ENCODE results near the gene PMAIP1. TPM values are rescaled to one million over a fixed set of nuclear protein-coding genes. Genes with fewer than 3 reads are reported as not detected.
A peak's percentile ranks its signal among the peaks of the same experiment; 100 is the strongest.
"Not testable (repeated sequence)": the region's sequence is repeated elsewhere in the genome, so short reads cannot be mapped to it uniquely, and the experiment has no call there.

The PMAIP1 gene
- total RNA-seq, 1 donor from 2014 or later = 3.2 TPM

GRCh38 chr18:59885579-59886163 lies 14.1 kb upstream of the PMAIP1 start:
- H3K4me3 Mint-ChIP-seq (ENCODE audit: unreplicated experiment) = no peak overlapping the region
- peaks cover 24% of the 10 kb centered on the region for H3K4me1 Mint-ChIP-seq (ENCODE audit: unreplicated experiment)
- DNase-seq (ENCODE audit: low spot score) = no peak
- H3K36me3 Mint-ChIP-seq (ENCODE audit: low read depth, unreplicated experiment) = no peaks in the 10 kb centered on the region
- no peak overlapping the region for H3K27ac Mint-ChIP-seq (ENCODE audit: unreplicated experiment)
- no peaks in the 10 kb centered on the region for H3K9me3 Mint-ChIP-seq (ENCODE audit: unreplicated experiment)
- H3K27me3 Mint-ChIP-seq (ENCODE audit: unreplicated experiment) = peaks cover 4% of the 10 kb centered on the region
- TF ChIP-seq, protein P1, sequence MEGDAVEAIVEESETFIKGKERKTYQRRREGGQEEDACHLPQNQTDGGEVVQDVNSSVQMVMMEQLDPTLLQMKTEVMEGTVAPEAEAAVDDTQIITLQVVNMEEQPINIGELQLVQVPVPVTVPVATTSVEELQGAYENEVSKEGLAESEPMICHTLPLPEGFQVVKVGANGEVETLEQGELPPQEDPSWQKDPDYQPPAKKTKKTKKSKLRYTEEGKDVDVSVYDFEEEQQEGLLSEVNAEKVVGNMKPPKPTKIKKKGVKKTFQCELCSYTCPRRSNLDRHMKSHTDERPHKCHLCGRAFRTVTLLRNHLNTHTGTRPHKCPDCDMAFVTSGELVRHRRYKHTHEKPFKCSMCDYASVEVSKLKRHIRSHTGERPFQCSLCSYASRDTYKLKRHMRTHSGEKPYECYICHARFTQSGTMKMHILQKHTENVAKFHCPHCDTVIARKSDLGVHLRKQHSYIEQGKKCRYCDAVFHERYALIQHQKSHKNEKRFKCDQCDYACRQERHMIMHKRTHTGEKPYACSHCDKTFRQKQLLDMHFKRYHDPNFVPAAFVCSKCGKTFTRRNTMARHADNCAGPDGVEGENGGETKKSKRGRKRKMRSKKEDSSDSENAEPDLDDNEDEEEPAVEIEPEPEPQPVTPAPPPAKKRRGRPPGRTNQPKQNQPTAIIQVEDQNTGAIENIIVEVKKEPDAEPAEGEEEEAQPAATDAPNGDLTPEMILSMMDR (IDR thresholded peaks at IDR 0.05; ENCODE audit: unreplicated experiment) = no peak

GRCh38 chr18:59886399-59886798 lies 13.4 kb upstream of the PMAIP1 start:
- H3K9me3 Mint-ChIP-seq (ENCODE audit: unreplicated experiment); H3K4me3 Mint-ChIP-seq (ENCODE audit: unreplicated experiment); DNase-seq (ENCODE audit: low spot score); H3K36me3 Mint-ChIP-seq (ENCODE audit: low read depth, unreplicated experiment); H3K27ac Mint-ChIP-seq (ENCODE audit: unreplicated experiment); H3K27me3 Mint-ChIP-seq (ENCODE audit: unreplicated experiment): not testable (repeated sequence)
- peaks cover 24% of the 10 kb centered on the region for H3K4me1 Mint-ChIP-seq (ENCODE audit: unreplicated experiment)

GRCh38 chr18:59892123-59892522 lies 7.7 kb upstream of the PMAIP1 start:
- Mint-ChIP-seq H3K36me3 (ENCODE audit: low read depth, unreplicated experiment) (no peaks in the 10 kb centered on the region), H3K27me3 (ENCODE audit: unreplicated experiment) (no peaks in the 10 kb centered on the region), H3K4me1 (ENCODE audit: unreplicated experiment) (no peaks in the 10 kb centered on the region), H3K9me3 (ENCODE audit: unreplicated experiment) (no peaks in the 10 kb centered on the region), H3K4me3 (ENCODE audit: unreplicated experiment) (no peak overlapping the region), H3K27ac (ENCODE audit: unreplicated experiment) (no peak overlapping the region)
- TF ChIP-seq, protein P1 (IDR thresholded peaks at IDR 0.05; ENCODE audit: unreplicated experiment) = no peak
- no peak for DNase-seq (ENCODE audit: low spot score)

GRCh38 chr18:59893971-59894370 lies 5.8 kb upstream of the PMAIP1 start:
- DNase-seq (ENCODE audit: low spot score) = no peak
- no peaks in the 10 kb centered on the region for H3K36me3 Mint-ChIP-seq (ENCODE audit: low read depth, unreplicated experiment)
- H3K4me1 Mint-ChIP-seq (ENCODE audit: unreplicated experiment) = peaks cover 2% of the 10 kb centered on the region
- TF ChIP-seq, protein P1 (IDR thresholded peaks at IDR 0.05; ENCODE audit: unreplicated experiment) = no peak
- no peaks in the 10 kb centered on the region for H3K9me3 Mint-ChIP-seq (ENCODE audit: unreplicated experiment)
- peaks cover 3% of the 10 kb centered on the region for H3K27me3 Mint-ChIP-seq (ENCODE audit: unreplicated experiment)
- H3K27ac Mint-ChIP-seq (ENCODE audit: unreplicated experiment) = no peak overlapping the region
- H3K4me3 Mint-ChIP-seq (ENCODE audit: unreplicated experiment) = no peak overlapping the region

DNA sequence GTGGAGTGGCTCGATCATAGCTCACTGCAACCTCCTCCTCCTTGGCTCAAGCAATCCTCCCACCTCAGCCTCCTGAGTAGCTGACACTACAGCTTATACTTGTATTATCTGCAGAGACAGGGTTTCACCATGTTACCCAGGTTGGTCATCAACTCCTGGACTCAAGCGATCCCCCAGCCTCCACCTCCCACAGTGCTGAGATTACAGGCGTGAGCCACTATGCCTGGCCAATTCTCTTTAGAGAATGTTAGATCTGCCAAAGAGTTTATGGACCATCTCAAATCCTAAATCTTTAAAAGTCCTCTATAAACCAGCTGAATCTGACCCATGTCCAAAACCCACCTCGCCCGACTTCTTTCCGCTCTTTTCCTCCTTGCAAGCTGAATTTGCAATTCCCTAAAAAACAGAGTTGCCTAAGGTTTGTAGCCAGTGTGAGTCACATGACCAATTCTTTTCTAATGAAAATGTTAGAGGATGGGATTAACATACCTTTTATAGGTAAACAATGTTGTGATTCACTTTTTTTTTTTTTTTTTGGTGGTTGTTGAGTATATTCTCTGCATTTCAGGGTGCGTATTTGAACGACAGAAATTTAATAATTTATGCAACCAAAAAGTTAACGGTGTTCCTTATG lies 2.4 kb upstream of the PMAIP1 start:
- no peak overlapping the region for H3K4me3 Mint-ChIP-seq (ENCODE audit: unreplicated experiment)
- DNase-seq (ENCODE audit: low spot score) = peak; percentile 5

More for the DNA sequence above, 2.4 kb upstream of the PMAIP1 start:
- TF ChIP-seq, protein P1 (IDR thresholded peaks at IDR 0.05; ENCODE audit: unreplicated experiment) = no peak
- Mint-ChIP-seq H3K9me3 (ENCODE audit: unreplicated experiment) (no peaks in the 10 kb centered on the region), H3K27me3 (ENCODE audit: unreplicated experiment) (peaks cover 3% of the 10 kb centered on the region), H3K4me1 (ENCODE audit: unreplicated experiment) (peaks cover 5% of the 10 kb centered on the region), H3K27ac (ENCODE audit: unreplicated experiment) (no peak overlapping the region), H3K36me3 (ENCODE audit: low read depth, unreplicated experiment) (no peaks in the 10 kb centered on the region)
